GM21447 (cell line): ENCODE measurements around the gene NGB.
"Not testable (repeated sequence)": the region's sequence is repeated elsewhere in the genome, so short reads cannot be mapped to it uniquely, and the experiment has no call there.

ENCODE experiments used
- ATAC-seq: cut with Tn5 transposase; IDR thresholded peaks from one replicate; pipeline ENCODE4 v1.9.1; 2021; ENCODE audit not compliant: unreplicated experiment

The NGB gene

GRCh38 chr14:77271113-77271710 lies at the start of gene NGB:
TSS of gene NGB (minus strand) at chr14:77271206. CDS start at chr14:77270937, 269 bp downstream.
- ATAC-seq, result no peak

- ATAC-seq, result peak; percentile 59
Measured at GRCh38 chr14:77320238-77320935, 49.4 kb upstream of the NGB start, which contains the start of gene POMT2. TSS of gene POMT2 (minus strand) at chr14:77320883. CDS start at chr14:77320681, 202 bp downstream.

- ATAC-seq, result no peak
Measured at GRCh38 chr14:77319422-77319821, 48.4 kb upstream of the NGB start.

- not testable (repeated sequence) for ATAC-seq
Measured at GRCh38 chr14:77318756-77319155, 47.8 kb upstream of the NGB start.

- ATAC-seq, result no peak
Measured at GRCh38 chr14:77318006-77318553, 47.1 kb upstream of the NGB start.

GRCh38 chr14:77316872-77317301 lies 45.9 kb upstream of the NGB start:
- no peak for ATAC-seq

- no peak for ATAC-seq
Measured at GRCh38 chr14:77316195-77316505, 45.1 kb upstream of the NGB start.

- ATAC-seq, result no peak
Measured at GRCh38 chr14:77314539-77315457, 43.8 kb upstream of the NGB start.

- ATAC-seq, result no peak
Measured at GRCh38 chr14:77314043-77314442, 43.0 kb upstream of the NGB start.

GRCh38 chr14:77313371-77313770 lies 42.4 kb upstream of the NGB start:
- no peak for ATAC-seq

- ATAC-seq, result no peak
Measured at GRCh38 chr14:77311217-77311616, 40.2 kb upstream of the NGB start.

GRCh38 chr14:77310026-77310425 lies 39.0 kb upstream of the NGB start:
- ATAC-seq, result no peak

GRCh38 chr14:77309131-77309530 lies 38.1 kb upstream of the NGB start:
- ATAC-seq, result no peak

- no peak for ATAC-seq
Measured at GRCh38 chr14:77306851-77307496, 36.0 kb upstream of the NGB start.

GRCh38 chr14:77306416-77306815 lies 35.4 kb upstream of the NGB start:
- no peak for ATAC-seq

- ATAC-seq, result no peak
Measured at GRCh38 chr14:77305696-77306095, 34.7 kb upstream of the NGB start.

- peak; percentile 69 for ATAC-seq
Measured at GRCh38 chr14:77303417-77304156, 32.6 kb upstream of the NGB start.

GRCh38 chr14:77302926-77303325 lies 31.9 kb upstream of the NGB start:
- ATAC-seq, result no peak

GRCh38 chr14:77301103-77301502 lies 30.1 kb upstream of the NGB start:
- ATAC-seq, result no peak

GRCh38 chr14:77299771-77300170 lies 28.8 kb upstream of the NGB start:
- ATAC-seq, result no peak
